IMR-90 (cell line): ENCODE results near the gene MGST2. TPM values are rescaled to one million over a fixed set of nuclear protein-coding genes. Genes with fewer than 3 reads are reported as not detected.

Experiments
- ATAC-seq: fragments of 200-7000 bp; cut with Tn5 transposase; 2 replicates; pipeline ENCODE4 v1.9.1; 2020; ENCODE audit warnings: low read depth, mild to moderate bottlenecking, moderate library complexity
- BruUV-seq: library from RNA; stranded (reverse); fragments of 400-500 nt; replicated peaks from 2 replicates; lab custom pipeline; 2021; lab: Mats Ljungman, UMichigan
- CTCF ChIA-PET: fragments of 300-600 bp; formaldehyde crosslinking; extraction: SDS; loops from one replicate; lab custom pipeline; 2021; ENCODE audit warnings: antibody characterized with exemption; lab: Yijun Ruan, JAX
- POLR2A ChIA-PET: fragments of 300-600 bp; sonication (Branson Sonifier 250); formaldehyde crosslinking; loops from one replicate; lab custom pipeline; 2022; ENCODE audit warnings: antibody characterized with exemption; ENCODE audit not compliant: unreplicated experiment; lab: Charles Lee
- DNase-seq: peaks from one replicate; pipeline ENCODE4 v3.0.0; 2013
- H2AFZ ChIP-seq: replicated peaks from 2 replicates; pipeline ENCODE3; 2013; ENCODE audit warnings: low read length, mild to moderate bottlenecking; ENCODE audit not compliant: poor library complexity
- H2AK5ac ChIP-seq: 2 replicates; pipeline ENCODE4 v1.6.1; 2013; ENCODE audit warnings: low read depth, low read length, inconsistent platforms
- H2AK9ac ChIP-seq: replicated peaks from 2 replicates; pipeline ENCODE3; 2013; ENCODE audit warnings: mild to moderate bottlenecking, low read depth, low read length, moderate library complexity; ENCODE audit not compliant: poor library complexity
- H2BK120ac ChIP-seq: 2 replicates; pipeline ENCODE4 v1.6.1; 2013; ENCODE audit warnings: low read depth, low read length, inconsistent platforms
- H2BK15ac ChIP-seq: 3 replicates; pipeline ENCODE4 v1.6.1; 2013; ENCODE audit warnings: low read depth, low read length, inconsistent platforms
- H2BK20ac ChIP-seq: 2 replicates; pipeline ENCODE4 v1.6.1; 2013; ENCODE audit warnings: low read depth, mild to moderate bottlenecking, inconsistent platforms, low read length, moderate library complexity
- H2BK5ac ChIP-seq: 2 replicates; pipeline ENCODE4 v1.6.1; 2013; ENCODE audit warnings: mild to moderate bottlenecking, low read depth, low read length, inconsistent platforms; ENCODE audit not compliant: poor library complexity, severe bottlenecking
- H3K14ac ChIP-seq: replicated peaks from 2 replicates; pipeline ENCODE4 v1.6.1; 2013; ENCODE audit warnings: low read depth, low read length, inconsistent platforms
- H3K18ac ChIP-seq: 2 replicates; pipeline ENCODE4 v1.6.1; 2013; ENCODE audit warnings: low read depth, low read length, control low read depth
- H3K23ac ChIP-seq: 2 replicates; pipeline ENCODE4 v1.6.1; 2013; ENCODE audit warnings: low read depth, low read length, inconsistent platforms
- H3K27ac ChIP-seq: 2 replicates; pipeline ENCODE4 v1.5.1; 2013; ENCODE audit warnings: mild to moderate bottlenecking, control low read depth, low read length; ENCODE audit not compliant: insufficient read depth
- H3K27me3 ChIP-seq: 2 replicates; pipeline ENCODE4 v1.6.1; 2013; ENCODE audit warnings: low read length; ENCODE audit not compliant: control insufficient read depth, insufficient read depth
- H3K36me3 ChIP-seq: 2 replicates; pipeline ENCODE4 v1.6.1; 2013; ENCODE audit warnings: low read length, mixed read lengths; ENCODE audit not compliant: control insufficient read depth, insufficient read depth
- H3K4ac ChIP-seq: 2 replicates; pipeline ENCODE4 v1.6.1; 2013; ENCODE audit warnings: low read depth, low read length, inconsistent platforms
- H3K4me1 ChIP-seq: 2 replicates; pipeline ENCODE4 v1.6.1; 2013; ENCODE audit warnings: low read length, mixed read lengths; ENCODE audit not compliant: control insufficient read depth, insufficient read depth
- H3K4me2 ChIP-seq: 2 replicates; pipeline ENCODE4 v1.6.1; 2013; ENCODE audit warnings: low read depth, mild to moderate bottlenecking, control low read depth, low read length, moderate library complexity
- H3K4me3 ChIP-seq: 2 replicates; pipeline ENCODE4 v1.5.1; 2013; ENCODE audit warnings: low read depth, mild to moderate bottlenecking, control low read depth, low read length, moderate library complexity; ENCODE audit not compliant: insufficient read depth
- H3K56ac ChIP-seq: 2 replicates; pipeline ENCODE4 v1.6.1; 2013; ENCODE audit warnings: low read length, inconsistent platforms; ENCODE audit not compliant: insufficient read depth; ENCODE audit errors: extremely low read depth
- H3K79me1 ChIP-seq, 2 experiments: 2 replicates each; pipeline ENCODE4 v1.6.1; 2013; ENCODE audit warnings: low read length in 2 of 2, inconsistent platforms in 1 of 2, low read depth in 1 of 2
- H3K9ac ChIP-seq: 2 replicates; pipeline ENCODE4 v1.6.1; 2013; ENCODE audit warnings: low read depth, low read length, control low read depth
- H3K9me1 ChIP-seq: 2 replicates; pipeline ENCODE4 v1.6.1; 2013; ENCODE audit warnings: low read length, inconsistent platforms; ENCODE audit not compliant: insufficient read depth
- H3K9me3 ChIP-seq: 2 replicates; pipeline ENCODE4 v1.6.1; 2013; ENCODE audit warnings: low read length; ENCODE audit not compliant: control insufficient read depth, insufficient read depth
- H4K20me1 ChIP-seq: 2 replicates; pipeline ENCODE4 v1.6.1; 2013; ENCODE audit warnings: low read length, inconsistent platforms; ENCODE audit not compliant: insufficient read depth
- H4K5ac ChIP-seq: 2 replicates; pipeline ENCODE4 v1.6.1; 2013; ENCODE audit warnings: mild to moderate bottlenecking, low read depth, low read length, control low read depth
- H4K8ac ChIP-seq, 2 experiments: 2 replicates each; pipeline ENCODE4 v1.6.1; 2013; ENCODE audit warnings: low read depth in 2 of 2, low read length in 2 of 2, control low read depth in 1 of 2, inconsistent platforms in 1 of 2
- H4K91ac ChIP-seq: 2 replicates; pipeline ENCODE4 v1.6.1; 2013; ENCODE audit warnings: low read depth, low read length, inconsistent platforms; ENCODE audit not compliant: insufficient read depth
- BHLHE40 ChIP-seq: fragments of 150-350 bp; IDR thresholded peaks from 2 replicates; pipeline ENCODE4 v1.6.1; 2016; ENCODE audit warnings: mild to moderate bottlenecking, low read depth, low read length
- CEBPB ChIP-seq: IDR thresholded peaks from 2 replicates; pipeline ENCODE4 v1.6.1; 2012; ENCODE audit warnings: low read depth, low read length, improper control_type of control experiment
- CHD1 ChIP-seq: IDR thresholded peaks from 2 replicates; pipeline ENCODE4 v1.6.1; 2012; ENCODE audit warnings: low read depth, low read length, improper control_type of control experiment
- FOS ChIP-seq: fragments of 150-350 bp; IDR thresholded peaks from 2 replicates; pipeline ENCODE4 v1.6.1; 2016; ENCODE audit warnings: low read depth, low read length
- MAFK ChIP-seq: IDR thresholded peaks from 2 replicates; pipeline ENCODE4 v1.6.1; 2012; ENCODE audit warnings: low read depth, low read length, improper control_type of control experiment
- MAZ ChIP-seq: IDR thresholded peaks from 2 replicates; pipeline ENCODE4 v1.6.1; 2012; ENCODE audit warnings: low read depth, mild to moderate bottlenecking, low read length, improper control_type of control experiment, moderate library complexity, borderline replicate concordance
- MXI1 ChIP-seq: IDR thresholded peaks from 2 replicates; pipeline ENCODE4 v1.6.1; 2012; ENCODE audit warnings: low read depth, mild to moderate bottlenecking, low read length, moderate library complexity, borderline replicate concordance
- NFE2L2 ChIP-seq: fragments of 150-350 bp; IDR thresholded peaks from 2 replicates; pipeline ENCODE4 v1.6.1; 2016; ENCODE audit warnings: low read depth, mild to moderate bottlenecking, low read length
- POLR2A ChIP-seq: IDR thresholded peaks from 2 replicates; pipeline ENCODE4 v1.6.1; 2012; ENCODE audit warnings: mild to moderate bottlenecking, low read depth, low read length
- RAD21 ChIP-seq: IDR thresholded peaks from 2 replicates; pipeline ENCODE4 v1.6.1; 2012; ENCODE audit warnings: low read length, improper control_type of control experiment
- RCOR1 ChIP-seq: IDR thresholded peaks from 2 replicates; pipeline ENCODE4 v1.6.1; 2012; ENCODE audit warnings: mild to moderate bottlenecking, low read length, improper control_type of control experiment; ENCODE audit not compliant: insufficient replicate concordance
- RFX5 ChIP-seq: IDR thresholded peaks from 2 replicates; pipeline ENCODE4 v1.8.0; 2012; ENCODE audit warnings: low read depth, mild to moderate bottlenecking, low read length, moderate library complexity
- SMC3 ChIP-seq: fragments of 150-350 bp; IDR thresholded peaks from 2 replicates; pipeline ENCODE4 v1.6.1; 2016; ENCODE audit warnings: low read depth, mild to moderate bottlenecking, antibody characterized with exemption, low read length, moderate library complexity
- dilution Hi-C: fragments of 300-500 bp; cut with HindIII; formaldehyde crosslinking; loops from one replicate; pipeline ENCODE4 v1.14.3; 2018; ENCODE audit warnings: low sequenced_read_pairs; ENCODE audit not compliant: unreplicated experiment
- in situ Hi-C: fragments of 300-500 bp; cut with MboI; formaldehyde crosslinking; loops from 3 replicates; pipeline ENCODE4 v1.14.3; 2019; ENCODE audit warnings: low sequenced_read_pairs, inconsistent platforms, mixed read lengths
- intact Hi-C: fragments of 100-400 bp; cut with micrococcal nuclease; formaldehyde crosslinking; loops from 2 replicates; pipeline ENCODE4 v1.10.0; 2022
- polyA plus RNA-seq, 3 experiments: library from polyadenylated mRNA; depleted of rRNA; stranded (reverse); fragments of >200 nt; gene quantifications; 2 replicates each; pipeline ENCODE4 v1.2.3, GENCODE V29; 2012; ENCODE audit warnings: low replicate concordance in 1 of 3
- total RNA-seq: library from RNA; depleted of rRNA; stranded (reverse); fragments of >200 nt; gene quantifications from 2 replicates; pipeline ENCODE4 v1.2.3, GENCODE V29; 2012
- TF ChIP-seq, protein P1 (sequence below): conservative IDR thresholded peaks from 2 replicates; pipeline ENCODE4 v1.5.1; 2012; ENCODE audit warnings: mild to moderate bottlenecking, low read depth, low read length, improper control_type of control experiment
- TF ChIP-seq, protein P2 (sequence below): fragments of 150-350 bp; IDR thresholded peaks from 2 replicates; pipeline ENCODE4 v1.6.1; 2017; ENCODE audit warnings: mild to moderate bottlenecking, antibody characterized with exemption, low read length, low read depth
- TF ChIP-seq, protein P3 (sequence below): fragments of 150-350 bp; IDR thresholded peaks from 2 replicates; pipeline ENCODE4 v1.6.1; 2016; ENCODE audit warnings: low read depth, mild to moderate bottlenecking, low read length, moderate library complexity, borderline replicate concordance

Gene MGST2
- total and polyA plus RNA-seq, 2 of the 4 experiments (the other 2 are of a cell fraction): 4.8 to 10.5 TPM

DNA sequence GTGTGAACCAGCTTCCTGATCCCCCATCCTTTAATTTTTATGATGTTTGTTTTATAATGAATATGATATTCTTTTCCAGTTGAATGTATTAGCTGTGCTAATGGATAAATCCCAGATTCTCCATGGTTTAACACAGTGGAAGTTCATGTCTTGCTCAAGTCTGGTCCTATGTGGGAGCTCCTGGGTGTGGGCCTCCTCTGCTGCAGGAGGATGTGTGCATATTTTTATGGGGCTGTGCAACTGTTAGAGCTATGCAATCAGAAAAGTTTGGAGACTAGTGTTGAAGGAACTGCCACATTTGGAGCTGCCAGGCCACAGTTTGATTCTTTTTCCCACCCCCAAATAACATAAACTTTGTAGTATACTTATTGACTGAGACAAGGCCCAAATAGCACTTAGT is 24.8 kb downstream of the MGST2 start:
- H2BK5ac ChIP-seq: no peak overlapping the region
- H3K79me1 ChIP-seq: no peaks in the 10 kb centered on the region
- ChIA-PET POLR2A (no interaction called here), CTCF (interaction anchor here (0.9 kb wide), 1 partner anchor 8 kb away, joined by 3 read pairs; no protein-coding TSS in a partner anchor)
- no peak overlapping the region for H3K4me2 ChIP-seq
- no peak overlapping the region for H4K91ac ChIP-seq
- TF ChIP-seq SMC3: no peak
- TF ChIP-seq, protein P1, sequence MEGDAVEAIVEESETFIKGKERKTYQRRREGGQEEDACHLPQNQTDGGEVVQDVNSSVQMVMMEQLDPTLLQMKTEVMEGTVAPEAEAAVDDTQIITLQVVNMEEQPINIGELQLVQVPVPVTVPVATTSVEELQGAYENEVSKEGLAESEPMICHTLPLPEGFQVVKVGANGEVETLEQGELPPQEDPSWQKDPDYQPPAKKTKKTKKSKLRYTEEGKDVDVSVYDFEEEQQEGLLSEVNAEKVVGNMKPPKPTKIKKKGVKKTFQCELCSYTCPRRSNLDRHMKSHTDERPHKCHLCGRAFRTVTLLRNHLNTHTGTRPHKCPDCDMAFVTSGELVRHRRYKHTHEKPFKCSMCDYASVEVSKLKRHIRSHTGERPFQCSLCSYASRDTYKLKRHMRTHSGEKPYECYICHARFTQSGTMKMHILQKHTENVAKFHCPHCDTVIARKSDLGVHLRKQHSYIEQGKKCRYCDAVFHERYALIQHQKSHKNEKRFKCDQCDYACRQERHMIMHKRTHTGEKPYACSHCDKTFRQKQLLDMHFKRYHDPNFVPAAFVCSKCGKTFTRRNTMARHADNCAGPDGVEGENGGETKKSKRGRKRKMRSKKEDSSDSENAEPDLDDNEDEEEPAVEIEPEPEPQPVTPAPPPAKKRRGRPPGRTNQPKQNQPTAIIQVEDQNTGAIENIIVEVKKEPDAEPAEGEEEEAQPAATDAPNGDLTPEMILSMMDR: no peak
- no peak for TF ChIP-seq RCOR1
- TF ChIP-seq NFE2L2: no peak
- no peak for TF ChIP-seq RFX5
- TF ChIP-seq CHD1: no peak
- no peak for TF ChIP-seq MAZ
- no peak for TF ChIP-seq RAD21
- TF ChIP-seq CEBPB: no peak
- TF ChIP-seq, protein P2, sequence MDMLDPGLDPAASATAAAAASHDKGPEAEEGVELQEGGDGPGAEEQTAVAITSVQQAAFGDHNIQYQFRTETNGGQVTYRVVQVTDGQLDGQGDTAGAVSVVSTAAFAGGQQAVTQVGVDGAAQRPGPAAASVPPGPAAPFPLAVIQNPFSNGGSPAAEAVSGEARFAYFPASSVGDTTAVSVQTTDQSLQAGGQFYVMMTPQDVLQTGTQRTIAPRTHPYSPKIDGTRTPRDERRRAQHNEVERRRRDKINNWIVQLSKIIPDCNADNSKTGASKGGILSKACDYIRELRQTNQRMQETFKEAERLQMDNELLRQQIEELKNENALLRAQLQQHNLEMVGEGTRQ: no peak
- no peak for TF ChIP-seq POLR2A
- no peak for TF ChIP-seq MAFK
- TF ChIP-seq, protein P3, sequence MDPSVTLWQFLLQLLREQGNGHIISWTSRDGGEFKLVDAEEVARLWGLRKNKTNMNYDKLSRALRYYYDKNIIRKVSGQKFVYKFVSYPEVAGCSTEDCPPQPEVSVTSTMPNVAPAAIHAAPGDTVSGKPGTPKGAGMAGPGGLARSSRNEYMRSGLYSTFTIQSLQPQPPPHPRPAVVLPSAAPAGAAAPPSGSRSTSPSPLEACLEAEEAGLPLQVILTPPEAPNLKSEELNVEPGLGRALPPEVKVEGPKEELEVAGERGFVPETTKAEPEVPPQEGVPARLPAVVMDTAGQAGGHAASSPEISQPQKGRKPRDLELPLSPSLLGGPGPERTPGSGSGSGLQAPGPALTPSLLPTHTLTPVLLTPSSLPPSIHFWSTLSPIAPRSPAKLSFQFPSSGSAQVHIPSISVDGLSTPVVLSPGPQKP: no peak
- TF ChIP-seq BHLHE40: no peak
- no peak for TF ChIP-seq FOS
- no peak for TF ChIP-seq MXI1
- peaks cover 3% of the 10 kb centered on the region for H3K4me1 ChIP-seq
- no peaks in the 10 kb centered on the region for H3K36me3 ChIP-seq
- no peak overlapping the region for H2AFZ ChIP-seq
- H3K18ac ChIP-seq: no peak overlapping the region
- H3K27me3 ChIP-seq: no peaks in the 10 kb centered on the region
- no peak overlapping the region for H2BK20ac ChIP-seq
- no peak overlapping the region for H2AK9ac ChIP-seq
- H2BK15ac ChIP-seq: no peak overlapping the region
- intact Hi-C loops: no loop called here
- no peak overlapping the region for H3K23ac ChIP-seq
- no peaks in the 10 kb centered on the region for H4K20me1 ChIP-seq
- in situ Hi-C loops: no loop called here
- no peak overlapping the region for H3K9ac ChIP-seq
- no peak overlapping the region for H3K56ac ChIP-seq
- H4K8ac ChIP-seq: no peak overlapping the region
- dilution Hi-C loops: no loop called here
- no peaks in the 10 kb centered on the region for H3K9me3 ChIP-seq
- no peak overlapping the region for H3K14ac ChIP-seq
- no peak for ATAC-seq
- no peak overlapping the region for H3K27ac ChIP-seq
- BruUV-seq: no TSS peak
- H2AK5ac ChIP-seq: no peak overlapping the region
- H3K9me1 ChIP-seq: no peaks in the 10 kb centered on the region
- H3K4me3 ChIP-seq: no peak overlapping the region
- H4K5ac ChIP-seq: no peak overlapping the region
- H3K4ac ChIP-seq: no peak overlapping the region
- DNase-seq: no peak
- no peak overlapping the region for H2BK120ac ChIP-seq
